Measurements from ENCODE around the gene RABL6.
"Not testable (repeated sequence)": the region's sequence is repeated elsewhere in the genome, so short reads cannot be mapped to it uniquely, and the experiment has no call there.

- not testable (repeated sequence) for TF ChIP-seq SUZ12 (IDR thresholded peaks at IDR 0.05; ENCODE audit: extremely low read depth, insufficient read depth, insufficient read length); YY1 (IDR thresholded peaks at IDR 0.05; ENCODE audit: insufficient read depth, insufficient read length)
These were observed 41.9 kb upstream of the RABL6 start for GRCh38 chr9:136765745-136766409.
